Brain microvascular endothelial cell (primary cell): ENCODE data around the gene CUL2.
"Not testable (repeated sequence)": the region's sequence is repeated elsewhere in the genome, so short reads cannot be mapped to it uniquely, and the experiment has no call there.

Source experiments
- DNase-seq: peaks from one replicate; pipeline ENCODE4 v3.0.0-alpha.2; 2020
- H3K27ac ChIP-seq: fragments of 250-450 bp; sonication (Bioruptor Pico); 2 replicates; pipeline ENCODE4 v1.5.1; 2020; ENCODE audit warnings: mild to moderate bottlenecking, moderate library complexity
- H3K27me3 ChIP-seq: fragments of 250-450 bp; sonication (Bioruptor Pico); replicated peaks from 2 replicates; pipeline ENCODE4 v1.5.1; 2020; ENCODE audit warnings: mild to moderate bottlenecking
- H3K36me3 ChIP-seq: fragments of 250-450 bp; sonication (Bioruptor Pico); replicated peaks from 2 replicates; pipeline ENCODE4 v1.5.1; 2020; ENCODE audit warnings: mild to moderate bottlenecking
- H3K4me3 ChIP-seq: 2 replicates; pipeline ENCODE4 v1.5.1; 2011; ENCODE audit warnings: low read depth, mild to moderate bottlenecking, control low read depth, low read length, moderate library complexity
- in situ Hi-C: cut with HindIII; loops from 2 replicates; pipeline ENCODE4 v1.10.0; 2017; ENCODE audit warnings: low sequenced_read_pairs, low pct_ligation_motif_present
- TF ChIP-seq, protein P1 (sequence below): IDR thresholded peaks from 2 replicates; pipeline ENCODE4 v1.5.1; 2011; ENCODE audit warnings: low read depth, mild to moderate bottlenecking, moderate library complexity, low read length, control low read depth, inconsistent platforms; ENCODE audit errors: missing control alignments

The CUL2 gene

GRCh38 chr10:35058686-35059085 lies 31.5 kb downstream of the CUL2 start:
- Histone ChIP-seq H3K27me3 (no peaks in the 10 kb centered on the region), H3K4me3 (no peak overlapping the region), H3K27ac (peak overlapping the region; percentile 1), H3K36me3 (peaks cover 11% of the 10 kb centered on the region)
- DNase-seq = no peak
- in situ Hi-C loops = no loop called here
- TF ChIP-seq, protein P1, sequence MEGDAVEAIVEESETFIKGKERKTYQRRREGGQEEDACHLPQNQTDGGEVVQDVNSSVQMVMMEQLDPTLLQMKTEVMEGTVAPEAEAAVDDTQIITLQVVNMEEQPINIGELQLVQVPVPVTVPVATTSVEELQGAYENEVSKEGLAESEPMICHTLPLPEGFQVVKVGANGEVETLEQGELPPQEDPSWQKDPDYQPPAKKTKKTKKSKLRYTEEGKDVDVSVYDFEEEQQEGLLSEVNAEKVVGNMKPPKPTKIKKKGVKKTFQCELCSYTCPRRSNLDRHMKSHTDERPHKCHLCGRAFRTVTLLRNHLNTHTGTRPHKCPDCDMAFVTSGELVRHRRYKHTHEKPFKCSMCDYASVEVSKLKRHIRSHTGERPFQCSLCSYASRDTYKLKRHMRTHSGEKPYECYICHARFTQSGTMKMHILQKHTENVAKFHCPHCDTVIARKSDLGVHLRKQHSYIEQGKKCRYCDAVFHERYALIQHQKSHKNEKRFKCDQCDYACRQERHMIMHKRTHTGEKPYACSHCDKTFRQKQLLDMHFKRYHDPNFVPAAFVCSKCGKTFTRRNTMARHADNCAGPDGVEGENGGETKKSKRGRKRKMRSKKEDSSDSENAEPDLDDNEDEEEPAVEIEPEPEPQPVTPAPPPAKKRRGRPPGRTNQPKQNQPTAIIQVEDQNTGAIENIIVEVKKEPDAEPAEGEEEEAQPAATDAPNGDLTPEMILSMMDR = no peak

GRCh38 chr10:35058134-35058533 lies 32.0 kb downstream of the CUL2 start:
- TF ChIP-seq, protein P1 = no peak
- peak; percentile 85 for DNase-seq

GRCh38 chr10:35056686-35057085 lies 33.5 kb downstream of the CUL2 start:
- no peaks in the 10 kb centered on the region for H3K27me3 ChIP-seq
- no peak for DNase-seq
- H3K36me3 ChIP-seq = peaks cover 11% of the 10 kb centered on the region
- no peak overlapping the region for H3K27ac ChIP-seq
- in situ Hi-C loops = no loop called here
- H3K4me3 ChIP-seq = no peak overlapping the region
- TF ChIP-seq, protein P1 = no peak

More at GRCh38 chr10:35058134-35058533, 32.0 kb downstream of the CUL2 start:
- in situ Hi-C loops = no loop called here
- H3K4me3 ChIP-seq = no peak overlapping the region
- no peaks in the 10 kb centered on the region for H3K27me3 ChIP-seq
- peak overlapping the region; percentile 49 for H3K27ac ChIP-seq
- H3K36me3 ChIP-seq = peaks cover 11% of the 10 kb centered on the region

DNA sequence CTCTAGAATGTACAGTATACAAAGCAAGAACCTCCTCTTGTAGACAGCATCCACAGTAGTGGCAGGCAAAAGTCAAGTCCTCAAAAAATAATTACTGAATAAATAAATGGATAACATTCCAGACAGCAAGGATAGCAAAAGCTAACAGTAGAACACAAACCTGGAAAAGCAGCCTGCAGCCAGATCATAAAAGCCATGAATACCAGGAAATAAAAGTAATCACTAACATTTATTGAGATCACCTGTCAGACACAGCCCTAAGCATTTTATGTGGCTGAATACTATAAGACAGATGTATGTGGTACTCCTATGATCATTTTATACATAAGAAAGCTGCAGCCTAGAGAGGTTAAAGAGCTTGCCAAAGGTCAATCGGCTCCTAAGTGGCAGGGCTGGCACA lies 34.0 kb downstream of the CUL2 start:
- in situ Hi-C loops = no loop called here
- no peak for DNase-seq
- TF ChIP-seq, protein P1 = no peak
- Histone ChIP-seq H3K4me3 (no peak overlapping the region), H3K27ac (no peak overlapping the region), H3K27me3 (no peaks in the 10 kb centered on the region), H3K36me3 (peaks cover 11% of the 10 kb centered on the region)

DNA sequence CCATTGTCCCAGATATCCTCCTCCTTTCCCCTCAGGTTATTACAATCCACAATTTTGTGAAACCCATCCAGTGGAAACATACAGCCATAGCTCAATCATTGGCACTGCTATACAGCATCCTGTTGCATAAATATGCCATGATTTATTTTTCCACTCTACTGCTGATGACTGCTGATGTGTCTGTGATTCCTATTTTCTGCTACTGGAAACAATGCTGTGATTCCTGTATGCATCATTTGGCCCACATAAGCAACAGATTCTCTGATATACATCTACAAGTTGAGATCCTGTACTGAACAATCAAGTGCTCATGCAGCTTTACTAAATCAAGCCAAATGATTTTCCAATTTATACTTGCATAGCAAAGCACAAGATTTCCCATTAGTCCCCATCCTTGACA lies 39.6 kb downstream of the CUL2 start:
- Histone ChIP-seq H3K27ac (no peak overlapping the region), H3K27me3 (no peaks in the 10 kb centered on the region), H3K36me3 (peaks cover 9% of the 10 kb centered on the region), H3K4me3 (no peak overlapping the region)
- TF ChIP-seq, protein P1 = no peak
- DNase-seq = no peak
- in situ Hi-C loops = no loop called here

- peaks cover 16% of the 10 kb centered on the region for H3K36me3 ChIP-seq
- TF ChIP-seq, protein P1 = no peak
- in situ Hi-C loops = no loop called here
Measured at GRCh38 chr10:35046074-35046473, 44.1 kb downstream of the CUL2 start.

DNA sequence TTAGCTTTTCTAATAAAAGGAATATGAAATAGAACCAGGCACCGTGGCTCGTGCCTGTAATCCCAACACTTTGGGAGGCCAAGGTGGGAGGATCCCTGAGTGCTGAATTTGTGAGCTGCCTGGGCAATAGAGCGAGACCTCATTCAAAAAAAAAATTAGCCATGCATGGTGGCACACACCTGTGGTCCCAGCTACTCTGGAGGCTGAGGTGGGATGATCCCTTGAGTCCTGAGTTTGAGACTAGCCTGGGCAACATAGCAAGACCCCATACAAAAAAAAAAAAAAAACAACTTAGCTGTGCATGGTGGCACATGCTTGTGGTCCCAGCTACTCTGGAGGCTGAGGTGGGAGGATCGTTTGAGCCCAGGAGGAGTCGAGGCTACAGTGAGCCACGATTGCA lies 44.9 kb downstream of the CUL2 start:
- H3K27me3 ChIP-seq, DNase-seq, in situ Hi-C loops, H3K4me3 ChIP-seq, H3K27ac ChIP-seq: not testable (repeated sequence)
- H3K36me3 ChIP-seq = peaks cover 20% of the 10 kb centered on the region

More at GRCh38 chr10:35046074-35046473, 44.1 kb downstream of the CUL2 start:
- H3K4me3 ChIP-seq = no peak overlapping the region
- no peak overlapping the region for H3K27ac ChIP-seq
- no peak for DNase-seq
- H3K27me3 ChIP-seq = no peaks in the 10 kb centered on the region
